ENCODE measurements around the gene TMLHE.
"Not testable (repeated sequence)": the region's sequence is repeated elsewhere in the genome, so short reads cannot be mapped to it uniquely, and the experiment has no call there.

TMLHE gene

GRCh38 chrX:155577682-155578081 is 35.1 kb downstream of the TMLHE start:
- DNase-seq (ENCODE audit: low spot score): no peak
- in situ Hi-C loops (cut with MboI; ENCODE audit: low pct_unique_long_range_greater_than_20kb, low sequenced_read_pairs, unreplicated experiment): no loop called here
- TF ChIP-seq, protein P1, sequence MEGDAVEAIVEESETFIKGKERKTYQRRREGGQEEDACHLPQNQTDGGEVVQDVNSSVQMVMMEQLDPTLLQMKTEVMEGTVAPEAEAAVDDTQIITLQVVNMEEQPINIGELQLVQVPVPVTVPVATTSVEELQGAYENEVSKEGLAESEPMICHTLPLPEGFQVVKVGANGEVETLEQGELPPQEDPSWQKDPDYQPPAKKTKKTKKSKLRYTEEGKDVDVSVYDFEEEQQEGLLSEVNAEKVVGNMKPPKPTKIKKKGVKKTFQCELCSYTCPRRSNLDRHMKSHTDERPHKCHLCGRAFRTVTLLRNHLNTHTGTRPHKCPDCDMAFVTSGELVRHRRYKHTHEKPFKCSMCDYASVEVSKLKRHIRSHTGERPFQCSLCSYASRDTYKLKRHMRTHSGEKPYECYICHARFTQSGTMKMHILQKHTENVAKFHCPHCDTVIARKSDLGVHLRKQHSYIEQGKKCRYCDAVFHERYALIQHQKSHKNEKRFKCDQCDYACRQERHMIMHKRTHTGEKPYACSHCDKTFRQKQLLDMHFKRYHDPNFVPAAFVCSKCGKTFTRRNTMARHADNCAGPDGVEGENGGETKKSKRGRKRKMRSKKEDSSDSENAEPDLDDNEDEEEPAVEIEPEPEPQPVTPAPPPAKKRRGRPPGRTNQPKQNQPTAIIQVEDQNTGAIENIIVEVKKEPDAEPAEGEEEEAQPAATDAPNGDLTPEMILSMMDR (IDR thresholded peaks at IDR 0.05; ENCODE audit: extremely low read depth, insufficient read depth, missing control alignments): no peak

DNA sequence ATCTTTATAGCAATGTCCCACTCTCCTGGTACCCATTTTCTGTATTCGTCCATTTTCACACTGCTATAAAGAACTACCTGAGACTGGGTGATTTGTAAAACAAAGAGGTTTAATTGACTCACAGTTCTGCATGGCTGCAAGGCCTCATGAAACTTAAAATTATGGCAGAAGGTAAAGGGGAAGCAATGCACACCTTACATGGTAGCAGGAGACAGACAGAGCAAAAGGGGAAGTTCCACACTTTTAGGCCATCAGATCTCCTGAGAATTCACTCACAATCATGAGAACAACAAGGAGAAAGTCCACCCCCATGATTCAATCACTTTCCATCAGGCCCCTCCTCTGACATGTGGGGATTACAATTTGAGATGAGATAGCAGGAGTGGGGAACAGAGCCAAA is 49.7 kb downstream of the TMLHE start:
- DNase-seq (ENCODE audit: low spot score): no peak
- in situ Hi-C loops (cut with MboI; ENCODE audit: low pct_unique_long_range_greater_than_20kb, low sequenced_read_pairs, unreplicated experiment): no loop called here
- TF ChIP-seq, protein P1 (IDR thresholded peaks at IDR 0.05; ENCODE audit: extremely low read depth, insufficient read depth, missing control alignments): no peak

DNA sequence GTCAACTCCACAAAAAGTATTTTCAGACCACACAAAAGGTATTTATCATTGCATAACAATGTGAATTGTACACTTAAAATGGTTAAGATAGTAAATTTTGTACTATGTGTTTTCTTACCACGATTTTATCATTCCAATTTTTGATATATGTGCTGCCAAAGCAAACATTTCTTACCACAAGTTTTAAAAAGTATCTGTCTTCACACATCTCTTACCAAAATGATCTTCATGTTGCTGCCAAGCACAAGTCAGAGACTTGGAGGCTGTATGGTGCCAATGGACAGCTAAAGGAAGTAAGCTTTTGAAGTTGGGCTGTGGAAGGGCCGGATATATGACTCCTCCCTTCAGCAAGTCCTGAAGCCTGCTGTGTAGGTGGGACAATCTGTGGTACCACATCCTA is 67.9 kb downstream of the TMLHE start:
- in situ Hi-C loops (cut with MboI; ENCODE audit: low pct_unique_long_range_greater_than_20kb, low sequenced_read_pairs, unreplicated experiment): no loop called here
- TF ChIP-seq, protein P1 (IDR thresholded peaks at IDR 0.05; ENCODE audit: extremely low read depth, insufficient read depth, missing control alignments): no peak
- DNase-seq (ENCODE audit: low spot score): no peak

- TF ChIP-seq, protein P1 (IDR thresholded peaks at IDR 0.05; ENCODE audit: extremely low read depth, insufficient read depth, missing control alignments): no peak
- no peak for DNase-seq (ENCODE audit: low spot score)
- in situ Hi-C loops (cut with MboI; ENCODE audit: low pct_unique_long_range_greater_than_20kb, low sequenced_read_pairs, unreplicated experiment): no loop called here
Observed at GRCh38 chrX:155535866-155536265, 76.9 kb downstream of the TMLHE start.

DNA sequence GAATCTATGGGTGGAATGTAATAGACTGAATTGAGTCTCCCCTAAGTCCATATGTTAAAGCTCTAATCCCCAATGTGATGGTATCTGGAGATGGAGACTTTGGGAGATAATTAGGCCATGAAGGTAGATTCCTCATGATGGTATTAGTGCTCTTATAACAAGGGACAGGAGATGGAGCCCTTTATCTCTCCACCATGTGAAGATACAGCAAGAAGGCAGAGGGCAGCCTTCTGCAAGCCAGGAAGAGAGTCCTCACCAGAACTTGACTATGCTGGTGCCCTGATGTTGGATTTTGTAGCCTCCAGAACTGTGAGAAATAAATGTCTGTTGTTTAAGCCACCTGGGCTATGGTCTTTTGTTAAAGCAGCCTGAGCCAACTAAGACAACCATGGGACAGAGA is 78.0 kb downstream of the TMLHE start:
- TF ChIP-seq, protein P1 (IDR thresholded peaks at IDR 0.05; ENCODE audit: extremely low read depth, insufficient read depth, missing control alignments): no peak
- DNase-seq (ENCODE audit: low spot score): no peak
- in situ Hi-C loops (cut with MboI; ENCODE audit: low pct_unique_long_range_greater_than_20kb, low sequenced_read_pairs, unreplicated experiment): no loop called here

- in situ Hi-C loops (cut with MboI; ENCODE audit: low pct_unique_long_range_greater_than_20kb, low sequenced_read_pairs, unreplicated experiment); DNase-seq (ENCODE audit: low spot score): not testable (repeated sequence)
Observed at GRCh38 chrX:155527023-155527422, 85.7 kb downstream of the TMLHE start.

- no peak for DNase-seq (ENCODE audit: low spot score)
- TF ChIP-seq, protein P1 (IDR thresholded peaks at IDR 0.05; ENCODE audit: extremely low read depth, insufficient read depth, missing control alignments): no peak
- in situ Hi-C loops (cut with MboI; ENCODE audit: low pct_unique_long_range_greater_than_20kb, low sequenced_read_pairs, unreplicated experiment): no loop called here
Observed at GRCh38 chrX:155514225-155514624, 98.5 kb downstream of the TMLHE start.

Data from GM13977 (cell line).